ENCODE data around the gene TTR.

The TTR gene

DNA sequence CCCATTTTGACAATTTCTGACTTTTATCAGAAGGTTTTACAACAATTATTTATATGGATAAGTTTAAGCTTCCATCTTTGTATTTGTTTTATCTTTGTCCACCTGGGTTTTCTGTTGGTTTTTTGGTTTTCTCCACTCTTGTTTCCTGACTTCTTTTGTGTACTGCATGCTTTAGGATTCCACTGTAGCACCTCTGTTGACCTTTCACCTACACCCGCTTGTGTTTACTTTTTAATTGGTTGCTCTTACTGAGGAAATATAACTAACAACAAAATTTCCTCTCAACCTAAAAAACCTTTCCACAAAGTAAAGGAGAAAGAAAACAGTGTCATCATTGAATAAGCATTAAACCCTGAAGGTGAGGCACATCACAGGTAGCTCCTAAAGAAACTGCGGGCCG, 39.8 kb upstream of the TTR start:
- H3K9me3 ChIP-seq (replicated peaks in 1 of 2; ENCODE audit: control insufficient read depth in 2 of 2, insufficient read depth in 1 of 2, low read depth in 1 of 2, low read length in 2 of 2) = no peaks in the 10 kb centered on the region
- no peaks in the 10 kb centered on the region for H3K79me1 ChIP-seq (ENCODE audit: low read depth, low read length)
- H3K14ac ChIP-seq (ENCODE audit: low read length) = no peak overlapping the region
- no peak overlapping the region for H2AK5ac ChIP-seq (ENCODE audit: low read depth, low read length)
- H3K4me1 ChIP-seq (ENCODE audit: control insufficient read depth in 2 of 2, insufficient read depth in 1 of 2, low read depth in 1 of 2, low read length in 2 of 2) = no peaks in the 10 kb centered on the region
- H4K8ac ChIP-seq (ENCODE audit: low read depth, low read length) = no peak overlapping the region
- H2BK5ac ChIP-seq (ENCODE audit: low read length) = no peak overlapping the region
- H3K27me3 ChIP-seq (ENCODE audit: control insufficient read depth in 3 of 3, insufficient read depth in 3 of 3, low read depth in 1 of 3, low read length in 3 of 3) = peaks cover 0 to 4% (median 0%) of the 10 kb centered on the region in 3 experiments
- H2BK12ac ChIP-seq (ENCODE audit: low read length) = no peak overlapping the region
- no peak overlapping the region for H2BK120ac ChIP-seq (ENCODE audit: low read depth, low read length)
- H3K18ac ChIP-seq (ENCODE audit: low read length) = no peak overlapping the region
- no peak overlapping the region for H3K9ac ChIP-seq (ENCODE audit: low read depth, low read length, poor library complexity)
- no peak overlapping the region for H3K4me2 ChIP-seq (ENCODE audit: insufficient read depth, low read length, poor library complexity, severe bottlenecking)
- no peak overlapping the region for H3K23ac ChIP-seq (ENCODE audit: low read depth, low read length, poor library complexity)
- H2BK15ac ChIP-seq (ENCODE audit: low read length) = no peak overlapping the region
- no peak overlapping the region for H2AFZ ChIP-seq (ENCODE audit: low read length)
- no peak for DNase-seq (ENCODE audit: low spot score)
- H4K91ac ChIP-seq (ENCODE audit: low read depth, low read length, poor library complexity) = no peak overlapping the region
- no peak overlapping the region for H3K4me3 ChIP-seq (ENCODE audit: low read length in 2 of 2)
- no CpG with 5 or more reads among the region's 3 CpGs for WGBS, 2 donors (ENCODE audit: extremely low coverage in 2 of 2, insufficient read length in 2 of 2, insufficient replicate concordance in 1 of 2)
- no peak overlapping the region for H3K4ac ChIP-seq (ENCODE audit: low read length)
- H3K27ac ChIP-seq (replicated peaks; ENCODE audit: low read length) = no peak overlapping the region
- H3K36me3 ChIP-seq (replicated peaks in 1 of 2; ENCODE audit: control insufficient read depth in 2 of 2, insufficient read depth in 2 of 2, low read length in 2 of 2) = no peaks in the 10 kb centered on the region

DNA sequence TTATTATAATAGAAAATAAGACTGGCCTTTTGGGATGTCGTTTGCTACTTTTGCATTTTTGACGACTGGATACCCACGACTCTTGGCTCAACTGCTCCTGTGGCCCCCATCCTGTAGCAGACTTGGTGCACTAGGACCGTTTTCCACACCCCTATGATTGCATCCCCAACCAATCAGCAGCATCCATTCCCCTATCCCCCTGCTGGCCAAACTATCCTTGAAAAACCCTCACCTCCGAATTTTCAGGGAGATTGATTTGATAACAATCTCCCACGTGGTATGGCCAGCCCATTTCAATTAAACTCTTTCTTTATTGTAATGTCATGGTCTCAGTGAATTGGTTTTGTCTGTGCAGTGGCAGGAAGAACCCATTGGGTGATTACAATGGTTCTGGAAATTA, 37.9 kb upstream of the TTR start:
- no peak for DNase-seq (ENCODE audit: low spot score)
- Histone ChIP-seq H2AFZ (ENCODE audit: low read length) (no peak overlapping the region), H3K4ac (ENCODE audit: low read length) (no peak overlapping the region), H4K8ac (ENCODE audit: low read depth, low read length) (no peak overlapping the region), H2AK5ac (ENCODE audit: low read depth, low read length) (no peak overlapping the region), H2BK120ac (ENCODE audit: low read depth, low read length) (no peak overlapping the region), H3K36me3 (replicated peaks in 1 of 2; ENCODE audit: control insufficient read depth in 2 of 2, insufficient read depth in 2 of 2, low read length in 2 of 2) (no peaks in the 10 kb centered on the region), H3K18ac (ENCODE audit: low read length) (no peak overlapping the region), H2BK12ac (ENCODE audit: low read length) (no peak overlapping the region), H3K4me3 (ENCODE audit: low read length in 2 of 2) (no peak overlapping the region), H2BK5ac (ENCODE audit: low read length) (no peak overlapping the region), H3K79me1 (ENCODE audit: low read depth, low read length) (no peaks in the 10 kb centered on the region), H3K14ac (ENCODE audit: low read length) (no peak overlapping the region), H3K9ac (ENCODE audit: low read depth, low read length, poor library complexity) (no peak overlapping the region), H3K27ac (replicated peaks; ENCODE audit: low read length) (no peak overlapping the region), H2BK15ac (ENCODE audit: low read length) (no peak overlapping the region), H3K4me2 (ENCODE audit: insufficient read depth, low read length, poor library complexity, severe bottlenecking) (no peak overlapping the region), H3K4me1 (ENCODE audit: control insufficient read depth in 2 of 2, insufficient read depth in 1 of 2, low read depth in 1 of 2, low read length in 2 of 2) (no peaks in the 10 kb centered on the region), H3K23ac (ENCODE audit: low read depth, low read length, poor library complexity) (no peak overlapping the region), H4K91ac (ENCODE audit: low read depth, low read length, poor library complexity) (no peak overlapping the region), H3K27me3 (ENCODE audit: control insufficient read depth in 3 of 3, insufficient read depth in 3 of 3, low read depth in 1 of 3, low read length in 3 of 3) (peaks cover 0 to 4% (median 0%) of the 10 kb centered on the region in 3 experiments), H3K9me3 (replicated peaks in 1 of 2; ENCODE audit: control insufficient read depth in 2 of 2, insufficient read depth in 1 of 2, low read depth in 1 of 2, low read length in 2 of 2) (no peaks in the 10 kb centered on the region)
- no CpG with 5 or more reads among the region's 6 CpGs for WGBS, 2 donors (ENCODE audit: extremely low coverage in 2 of 2, insufficient read length in 2 of 2, insufficient replicate concordance in 1 of 2)

DNA sequence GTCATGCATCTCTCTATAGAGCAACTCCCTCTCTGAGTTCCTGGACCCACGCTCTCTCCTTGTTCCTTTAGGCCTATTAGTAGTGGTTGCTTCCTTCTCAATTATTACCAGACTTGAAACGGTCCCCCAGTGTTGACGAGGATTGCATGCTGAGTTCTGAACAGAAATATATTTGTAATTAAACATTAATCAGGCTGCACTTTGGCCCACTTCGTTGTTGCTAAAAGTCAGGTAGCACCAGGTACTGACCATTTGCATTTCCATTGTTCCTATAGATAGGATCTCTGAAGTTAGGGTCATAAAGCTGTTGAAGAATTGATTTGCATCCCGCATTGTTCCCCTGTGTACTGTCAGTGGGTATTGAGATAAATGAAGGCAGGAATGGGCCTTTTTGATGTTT, 36.9 kb upstream of the TTR start:
- H2BK120ac ChIP-seq (ENCODE audit: low read depth, low read length) = no peak overlapping the region
- H3K36me3 ChIP-seq (replicated peaks in 1 of 2; ENCODE audit: control insufficient read depth in 2 of 2, insufficient read depth in 2 of 2, low read length in 2 of 2) = no peaks in the 10 kb centered on the region
- no peak overlapping the region for H2BK5ac ChIP-seq (ENCODE audit: low read length)
- H3K4me3 ChIP-seq (ENCODE audit: low read length in 2 of 2) = no peak overlapping the region
- H3K9me3 ChIP-seq (replicated peaks in 1 of 2; ENCODE audit: control insufficient read depth in 2 of 2, insufficient read depth in 1 of 2, low read depth in 1 of 2, low read length in 2 of 2) = no peaks in the 10 kb centered on the region
- no peak overlapping the region for H3K18ac ChIP-seq (ENCODE audit: low read length)
- no peak overlapping the region for H3K27ac ChIP-seq (replicated peaks; ENCODE audit: low read length)
- no peak overlapping the region for H2AFZ ChIP-seq (ENCODE audit: low read length)
- H4K91ac ChIP-seq (ENCODE audit: low read depth, low read length, poor library complexity) = no peak overlapping the region
- peaks cover 0 to 4% (median 0%) of the 10 kb centered on the region in 3 experiments for H3K27me3 ChIP-seq (ENCODE audit: control insufficient read depth in 3 of 3, insufficient read depth in 3 of 3, low read depth in 1 of 3, low read length in 3 of 3)
- H2AK5ac ChIP-seq (ENCODE audit: low read depth, low read length) = no peak overlapping the region
- WGBS, 2 donors (ENCODE audit: extremely low coverage in 2 of 2, insufficient read length in 2 of 2, insufficient replicate concordance in 1 of 2) = no CpG with 5 or more reads among the region's 5 CpGs
- no peak overlapping the region for H2BK12ac ChIP-seq (ENCODE audit: low read length)
- no peak for DNase-seq (ENCODE audit: low spot score)
- no peak overlapping the region for H2BK15ac ChIP-seq (ENCODE audit: low read length)
- H3K14ac ChIP-seq (ENCODE audit: low read length) = no peak overlapping the region
- H3K79me1 ChIP-seq (ENCODE audit: low read depth, low read length) = no peaks in the 10 kb centered on the region
- H3K4me2 ChIP-seq (ENCODE audit: insufficient read depth, low read length, poor library complexity, severe bottlenecking) = no peak overlapping the region
- H3K23ac ChIP-seq (ENCODE audit: low read depth, low read length, poor library complexity) = no peak overlapping the region
- no peak overlapping the region for H3K9ac ChIP-seq (ENCODE audit: low read depth, low read length, poor library complexity)
- H4K8ac ChIP-seq (ENCODE audit: low read depth, low read length) = no peak overlapping the region
- H3K4me1 ChIP-seq (ENCODE audit: control insufficient read depth in 2 of 2, insufficient read depth in 1 of 2, low read depth in 1 of 2, low read length in 2 of 2) = no peaks in the 10 kb centered on the region
- H3K4ac ChIP-seq (ENCODE audit: low read length) = no peak overlapping the region

DNA sequence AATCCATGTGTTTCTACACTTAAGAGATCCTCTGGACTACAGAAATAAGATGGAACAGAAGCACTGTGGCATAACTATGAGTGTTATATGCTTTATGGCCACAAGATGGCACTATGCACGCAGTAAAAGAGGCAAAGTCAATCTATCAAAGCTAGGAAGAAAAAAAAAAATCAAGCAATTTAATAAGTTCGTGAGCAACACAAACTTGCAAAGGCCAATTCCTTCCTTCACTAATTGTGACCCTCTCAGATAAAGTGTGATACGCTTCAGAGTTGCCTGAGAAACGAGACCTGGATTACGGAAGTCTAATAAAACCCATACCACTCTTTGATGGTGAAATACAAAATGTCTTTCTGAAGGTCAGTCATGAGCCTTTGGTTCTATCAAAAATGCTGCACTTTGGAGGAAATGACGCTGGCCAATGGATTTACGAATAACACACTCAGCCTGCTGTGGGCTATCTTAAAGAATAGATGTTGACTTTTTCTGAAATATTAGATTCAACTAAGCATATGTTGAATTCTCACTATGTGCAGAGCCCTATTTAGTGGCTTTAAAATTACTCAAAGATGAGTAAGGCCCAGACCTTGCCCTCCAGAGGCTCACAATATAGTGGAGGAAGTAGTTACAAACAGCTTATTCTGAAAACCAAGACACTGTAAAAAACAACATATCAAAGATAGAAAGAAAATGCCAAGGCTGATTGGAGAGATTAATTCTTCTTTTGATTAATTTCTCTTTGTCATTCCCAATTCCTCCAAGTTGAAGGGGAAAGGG, 35.5 kb upstream of the TTR start:
- WGBS, 2 donors (ENCODE audit: extremely low coverage in 2 of 2, insufficient read length in 2 of 2, insufficient replicate concordance in 1 of 2) = no CpG with 5 or more reads among the region's 7 CpGs
- H4K8ac ChIP-seq (ENCODE audit: low read depth, low read length) = no peak overlapping the region
- no peak overlapping the region for H3K4me3 ChIP-seq (ENCODE audit: low read length in 2 of 2)
- no peak overlapping the region for H2AK5ac ChIP-seq (ENCODE audit: low read depth, low read length)
- no peak overlapping the region for H3K14ac ChIP-seq (ENCODE audit: low read length)
- H3K4me2 ChIP-seq (ENCODE audit: insufficient read depth, low read length, poor library complexity, severe bottlenecking) = no peak overlapping the region
- no peaks in the 10 kb centered on the region for H3K79me1 ChIP-seq (ENCODE audit: low read depth, low read length)
- peak; percentile 61 for DNase-seq (ENCODE audit: low spot score)
- no peak overlapping the region for H3K23ac ChIP-seq (ENCODE audit: low read depth, low read length, poor library complexity)
- H2BK12ac ChIP-seq (ENCODE audit: low read length) = no peak overlapping the region
- no peak overlapping the region for H2BK120ac ChIP-seq (ENCODE audit: low read depth, low read length)
- no peaks in the 10 kb centered on the region for H3K4me1 ChIP-seq (ENCODE audit: control insufficient read depth in 2 of 2, insufficient read depth in 1 of 2, low read depth in 1 of 2, low read length in 2 of 2)
- H3K27me3 ChIP-seq (ENCODE audit: control insufficient read depth in 3 of 3, insufficient read depth in 3 of 3, low read depth in 1 of 3, low read length in 3 of 3) = peaks cover 0 to 4% (median 0%) of the 10 kb centered on the region in 3 experiments
- H3K9ac ChIP-seq (ENCODE audit: low read depth, low read length, poor library complexity) = no peak overlapping the region
- no peaks in the 10 kb centered on the region for H3K9me3 ChIP-seq (replicated peaks in 1 of 2; ENCODE audit: control insufficient read depth in 2 of 2, insufficient read depth in 1 of 2, low read depth in 1 of 2, low read length in 2 of 2)
- no peak overlapping the region for H4K91ac ChIP-seq (ENCODE audit: low read depth, low read length, poor library complexity)
- H2BK5ac ChIP-seq (ENCODE audit: low read length) = no peak overlapping the region
- H3K36me3 ChIP-seq (replicated peaks in 1 of 2; ENCODE audit: control insufficient read depth in 2 of 2, insufficient read depth in 2 of 2, low read length in 2 of 2) = no peaks in the 10 kb centered on the region
- peak overlapping the region; percentile 68 for H2AFZ ChIP-seq (ENCODE audit: low read length)
- no peak overlapping the region for H2BK15ac ChIP-seq (ENCODE audit: low read length)
- no peak overlapping the region for H3K4ac ChIP-seq (ENCODE audit: low read length)
- H3K18ac ChIP-seq (ENCODE audit: low read length) = no peak overlapping the region
- no peak overlapping the region for H3K27ac ChIP-seq (replicated peaks; ENCODE audit: low read length)

Measured in neuronal stem cell (in vitro differentiated cells).